Raji (cell line): Measurements from ENCODE around the gene ELAVL3.

ENCODE experiments used
- POLR2A ChIP-seq: IDR thresholded peaks from 2 replicates; pipeline ENCODE4 v1.6.1; 2011; ENCODE audit warnings: low read depth, low read length, control low read depth; ENCODE audit not compliant: insufficient read depth

Gene ELAVL3

GRCh38 chr19:11478167-11479089 lies 2.4 kb downstream of the ELAVL3 start:
- TF ChIP-seq POLR2A: no peak

GRCh38 chr19:11475861-11476260 lies 5.0 kb downstream of the ELAVL3 start:
- no peak for TF ChIP-seq POLR2A

- no peak for TF ChIP-seq POLR2A
These were observed 7.1 kb downstream of the ELAVL3 start for GRCh38 chr19:11473725-11474124.

- no peak for TF ChIP-seq POLR2A
These were observed 15.2 kb downstream of the ELAVL3 start for GRCh38 chr19:11465600-11465999.

- TF ChIP-seq POLR2A: no peak
These were observed 16.2 kb downstream of the ELAVL3 start for GRCh38 chr19:11464333-11465265.

- no peak for TF ChIP-seq POLR2A
These were observed 17.5 kb downstream of the ELAVL3 start for GRCh38 chr19:11463391-11463790.

GRCh38 chr19:11461453-11461852 lies 19.4 kb downstream of the ELAVL3 start:
- no peak for TF ChIP-seq POLR2A

- TF ChIP-seq POLR2A: no peak
These were observed 20.6 kb downstream of the ELAVL3 start for GRCh38 chr19:11460207-11460606.

- TF ChIP-seq POLR2A: no peak
These were observed 22.5 kb downstream of the ELAVL3 start for GRCh38 chr19:11458236-11458900.

GRCh38 chr19:11457831-11458230 lies 23.0 kb downstream of the ELAVL3 start:
- TF ChIP-seq POLR2A: no peak

GRCh38 chr19:11457115-11457514 lies 23.7 kb downstream of the ELAVL3 start:
- no peak for TF ChIP-seq POLR2A

GRCh38 chr19:11456659-11457058 lies 24.2 kb downstream of the ELAVL3 start:
- no peak for TF ChIP-seq POLR2A

GRCh38 chr19:11453468-11454341 lies 27.1 kb downstream of the ELAVL3 start:
- no peak for TF ChIP-seq POLR2A

- TF ChIP-seq POLR2A: no peak
These were observed 28.1 kb downstream of the ELAVL3 start for GRCh38 chr19:11452620-11453310.
